HepG2 (cell line): Measurements from ENCODE around the gene NDP. TPM values are rescaled to one million over a fixed set of nuclear protein-coding genes. Genes with fewer than 3 reads are reported as not detected.

ENCODE experiments used
- CEBPG ChIP-seq: IDR thresholded peaks from 2 replicates; pipeline ENCODE4 v1.6.1; 2016
- FOXK1 ChIP-seq: sonication (generic); formaldehyde crosslinking; IDR thresholded peaks from 2 replicates; pipeline ENCODE4 v1.4.0; 2020; ENCODE audit warnings: low read depth, missing genetic modification reagents, borderline replicate concordance
- GLI4 ChIP-seq: sonication (generic); formaldehyde crosslinking; IDR thresholded peaks from 2 replicates; pipeline ENCODE4 v1.5.1; 2020; ENCODE audit warnings: missing genetic modification reagents, mild to moderate bottlenecking, moderate library complexity, borderline replicate concordance
- RARA ChIP-seq: IDR thresholded peaks from 2 replicates; pipeline ENCODE4 v1.6.1; 2016; ENCODE audit warnings: missing genetic modification reagents, missing compliant biosample characterization
- RORA ChIP-seq: sonication (generic); formaldehyde crosslinking; IDR thresholded peaks from 2 replicates; pipeline ENCODE4 v1.5.0; 2020; ENCODE audit warnings: mild to moderate bottlenecking, missing genetic modification reagents, moderate library complexity
- ZBTB26 ChIP-seq: IDR thresholded peaks from 2 replicates; pipeline ENCODE4 v1.6.1; 2016; ENCODE audit warnings: missing compliant biosample characterization, missing genetic modification reagents, borderline replicate concordance
- ZNF160 ChIP-seq: sonication (generic); formaldehyde crosslinking; IDR thresholded peaks from 2 replicates; pipeline ENCODE4 v1.8.0; 2022; ENCODE audit warnings: mild to moderate bottlenecking, inconsistent platforms, missing genetic modification reagents
- ZNF275 ChIP-seq: sonication (generic); formaldehyde crosslinking; IDR thresholded peaks from 2 replicates; pipeline ENCODE4 v1.8.0; 2022; ENCODE audit warnings: missing genetic modification reagents, mild to moderate bottlenecking, inconsistent platforms, borderline replicate concordance
- ZNF652 ChIP-seq: IDR thresholded peaks from 2 replicates; pipeline ENCODE4 v1.6.1; 2016; ENCODE audit warnings: low read depth, borderline replicate concordance
- polyA plus RNA-seq, 8 experiments: library from polyadenylated mRNA; depleted of rRNA in 3 of 8; stranded (reverse) in 7 of 8; unstranded in 1 of 8; fragments of >200 nt; fragmentation: Illumina TruSeq in 4 of 8; extraction: Trizol in 4 of 8; gene quantifications; 2 replicates each; pipeline versions ENCODE4 v1.2.1 to v1.2.3, GENCODE V29; 2011 to 2016; ENCODE audit warnings: low read depth in 4 of 8, missing spikeins in 1 of 8, mixed read lengths in 1 of 8; ENCODE audit not compliant: insufficient read depth in 1 of 8
- total RNA-seq, 5 experiments: library from RNA; depleted of rRNA; stranded (reverse); fragments of >200 nt; fragmentation: Illumina TruSeq; extraction: Trizol; gene quantifications; 2 replicates each; pipeline ENCODE4 v1.2.3, GENCODE V29; 2016; ENCODE audit warnings: low read depth in 1 of 5
- TF ChIP-seq, protein P1 (sequence below), 2 experiments: fragments of 450-650 bp in 1 of 2; sonication (generic) in 1 of 2; formaldehyde crosslinking in 1 of 2; IDR thresholded peaks; 2 replicates each; pipeline versions ENCODE4 v1.6.1 to v1.8.0; 2016 to 2022; ENCODE audit warnings: antibody characterized with exemption in 1 of 2, mild to moderate bottlenecking in 1 of 2, missing genetic modification reagents in 1 of 2
- TF ChIP-seq, protein P2 (sequence below): sonication (generic); formaldehyde crosslinking; IDR thresholded peaks from 2 replicates; pipeline ENCODE4 v1.4.0; 2020; ENCODE audit warnings: low read depth, mild to moderate bottlenecking, missing genetic modification reagents

The NDP gene
- total and polyA plus RNA-seq, 2 of the 13 experiments (the other 11 are each of a cell fraction or from before 2014, with no cell fraction given): not detected

- TF ChIP-seq GLI4 (CRISPR knock-in tag): no peak
- no peak for TF ChIP-seq ZBTB26 (CRISPR knock-in tag)
- TF ChIP-seq RARA (CRISPR knock-in tag): no peak
- no peak for TF ChIP-seq RORA (CRISPR knock-in tag)
- TF ChIP-seq ZNF652 (CRISPR knock-in tag): no peak
- TF ChIP-seq FOXK1 (CRISPR knock-in tag): no peak
- no peak for TF ChIP-seq ZNF275
- no peak for TF ChIP-seq CEBPG (CRISPR knock-in tag)
- TF ChIP-seq, protein P1, sequence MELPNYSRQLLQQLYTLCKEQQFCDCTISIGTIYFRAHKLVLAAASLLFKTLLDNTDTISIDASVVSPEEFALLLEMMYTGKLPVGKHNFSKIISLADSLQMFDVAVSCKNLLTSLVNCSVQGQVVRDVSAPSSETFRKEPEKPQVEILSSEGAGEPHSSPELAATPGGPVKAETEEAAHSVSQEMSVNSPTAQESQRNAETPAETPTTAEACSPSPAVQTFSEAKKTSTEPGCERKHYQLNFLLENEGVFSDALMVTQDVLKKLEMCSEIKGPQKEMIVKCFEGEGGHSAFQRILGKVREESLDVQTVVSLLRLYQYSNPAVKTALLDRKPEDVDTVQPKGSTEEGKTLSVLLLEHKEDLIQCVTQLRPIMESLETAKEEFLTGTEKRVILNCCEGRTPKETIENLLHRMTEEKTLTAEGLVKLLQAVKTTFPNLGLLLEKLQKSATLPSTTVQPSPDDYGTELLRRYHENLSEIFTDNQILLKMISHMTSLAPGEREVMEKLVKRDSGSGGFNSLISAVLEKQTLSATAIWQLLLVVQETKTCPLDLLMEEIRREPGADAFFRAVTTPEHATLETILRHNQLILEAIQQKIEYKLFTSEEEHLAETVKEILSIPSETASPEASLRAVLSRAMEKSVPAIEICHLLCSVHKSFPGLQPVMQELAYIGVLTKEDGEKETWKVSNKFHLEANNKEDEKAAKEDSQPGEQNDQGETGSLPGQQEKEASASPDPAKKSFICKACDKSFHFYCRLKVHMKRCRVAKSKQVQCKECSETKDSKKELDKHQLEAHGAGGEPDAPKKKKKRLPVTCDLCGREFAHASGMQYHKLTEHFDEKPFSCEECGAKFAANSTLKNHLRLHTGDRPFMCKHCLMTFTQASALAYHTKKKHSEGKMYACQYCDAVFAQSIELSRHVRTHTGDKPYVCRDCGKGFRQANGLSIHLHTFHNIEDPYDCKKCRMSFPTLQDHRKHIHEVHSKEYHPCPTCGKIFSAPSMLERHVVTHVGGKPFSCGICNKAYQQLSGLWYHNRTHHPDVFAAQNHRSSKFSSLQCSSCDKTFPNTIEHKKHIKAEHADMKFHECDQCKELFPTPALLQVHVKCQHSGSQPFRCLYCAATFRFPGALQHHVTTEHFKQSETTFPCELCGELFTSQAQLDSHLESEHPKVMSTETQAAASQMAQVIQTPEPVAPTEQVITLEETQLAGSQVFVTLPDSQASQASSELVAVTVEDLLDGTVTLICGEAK (IDR thresholded peaks at IDR 0.05): no peak
- TF ChIP-seq, protein P1 (CRISPR knock-in tag; IDR thresholded peaks at IDR 0.05): no peak
- TF ChIP-seq, protein P2, sequence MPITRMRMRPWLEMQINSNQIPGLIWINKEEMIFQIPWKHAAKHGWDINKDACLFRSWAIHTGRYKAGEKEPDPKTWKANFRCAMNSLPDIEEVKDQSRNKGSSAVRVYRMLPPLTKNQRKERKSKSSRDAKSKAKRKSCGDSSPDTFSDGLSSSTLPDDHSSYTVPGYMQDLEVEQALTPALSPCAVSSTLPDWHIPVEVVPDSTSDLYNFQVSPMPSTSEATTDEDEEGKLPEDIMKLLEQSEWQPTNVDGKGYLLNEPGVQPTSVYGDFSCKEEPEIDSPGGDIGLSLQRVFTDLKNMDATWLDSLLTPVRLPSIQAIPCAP (CRISPR knock-in tag): no peak
- TF ChIP-seq ZNF160 (CRISPR knock-in tag): no peak
Measured at GRCh38 chrX:43974741-43975465, 1.7 kb upstream of the NDP start (continued).
